RWPE1 (cell line): Measurements from ENCODE around the gene LMCD1.

Source experiments
- CTCF ChIA-PET: fragments of 350-600 bp; sonication (Branson Sonifier 250); formaldehyde crosslinking; extraction: SDS; loops from one replicate; lab custom pipeline; 2021; lab: Yijun Ruan, JAX
- POLR2A ChIA-PET: fragments of 400-600 bp; formaldehyde crosslinking; extraction: SDS; loops from one replicate; lab custom pipeline; 2020; ENCODE audit warnings: antibody characterized with exemption; ENCODE audit not compliant: low non-redundant PET; lab: Yijun Ruan, JAX
- DNase-seq: peaks from one replicate; pipeline ENCODE4 v3.0.0; 2012; ENCODE audit warnings: low spot score
- H3K27ac ChIP-seq: fragments of 450-650 bp; 2 replicates; pipeline ENCODE4 v1.5.1; 2017
- TF ChIP-seq, protein P1 (sequence below): fragments of 450-650 bp; conservative IDR thresholded peaks from 2 replicates; pipeline ENCODE4 v1.5.1; 2017; ENCODE audit warnings: low read depth, mild to moderate bottlenecking

The LMCD1 gene

DNA sequence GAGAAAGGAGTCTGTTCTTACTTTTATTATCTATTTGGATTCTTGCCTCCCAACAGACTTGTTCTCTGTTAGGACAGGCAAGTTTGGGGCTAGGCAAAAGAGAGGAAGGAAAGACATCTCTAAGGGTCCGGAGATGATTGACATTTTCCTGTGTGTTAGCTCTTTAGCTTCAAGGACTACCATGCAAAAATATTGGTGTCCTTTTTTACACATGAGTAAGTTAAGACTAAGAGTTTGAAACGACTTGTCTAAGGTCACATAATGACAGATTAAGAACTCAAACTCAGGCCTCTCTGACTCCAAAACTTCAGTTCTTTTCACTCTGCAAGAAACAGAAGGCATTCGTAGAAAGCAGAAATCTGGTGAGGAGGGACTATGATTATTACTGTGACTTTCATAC lies 5.9 kb downstream of the LMCD1 start:
- DNase-seq, result no peak
- TF ChIP-seq, protein P1, sequence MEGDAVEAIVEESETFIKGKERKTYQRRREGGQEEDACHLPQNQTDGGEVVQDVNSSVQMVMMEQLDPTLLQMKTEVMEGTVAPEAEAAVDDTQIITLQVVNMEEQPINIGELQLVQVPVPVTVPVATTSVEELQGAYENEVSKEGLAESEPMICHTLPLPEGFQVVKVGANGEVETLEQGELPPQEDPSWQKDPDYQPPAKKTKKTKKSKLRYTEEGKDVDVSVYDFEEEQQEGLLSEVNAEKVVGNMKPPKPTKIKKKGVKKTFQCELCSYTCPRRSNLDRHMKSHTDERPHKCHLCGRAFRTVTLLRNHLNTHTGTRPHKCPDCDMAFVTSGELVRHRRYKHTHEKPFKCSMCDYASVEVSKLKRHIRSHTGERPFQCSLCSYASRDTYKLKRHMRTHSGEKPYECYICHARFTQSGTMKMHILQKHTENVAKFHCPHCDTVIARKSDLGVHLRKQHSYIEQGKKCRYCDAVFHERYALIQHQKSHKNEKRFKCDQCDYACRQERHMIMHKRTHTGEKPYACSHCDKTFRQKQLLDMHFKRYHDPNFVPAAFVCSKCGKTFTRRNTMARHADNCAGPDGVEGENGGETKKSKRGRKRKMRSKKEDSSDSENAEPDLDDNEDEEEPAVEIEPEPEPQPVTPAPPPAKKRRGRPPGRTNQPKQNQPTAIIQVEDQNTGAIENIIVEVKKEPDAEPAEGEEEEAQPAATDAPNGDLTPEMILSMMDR, result no peak
- no peak overlapping the region for H3K27ac ChIP-seq
- ChIA-PET CTCF (no interaction called here), POLR2A (no interaction called here)

DNA sequence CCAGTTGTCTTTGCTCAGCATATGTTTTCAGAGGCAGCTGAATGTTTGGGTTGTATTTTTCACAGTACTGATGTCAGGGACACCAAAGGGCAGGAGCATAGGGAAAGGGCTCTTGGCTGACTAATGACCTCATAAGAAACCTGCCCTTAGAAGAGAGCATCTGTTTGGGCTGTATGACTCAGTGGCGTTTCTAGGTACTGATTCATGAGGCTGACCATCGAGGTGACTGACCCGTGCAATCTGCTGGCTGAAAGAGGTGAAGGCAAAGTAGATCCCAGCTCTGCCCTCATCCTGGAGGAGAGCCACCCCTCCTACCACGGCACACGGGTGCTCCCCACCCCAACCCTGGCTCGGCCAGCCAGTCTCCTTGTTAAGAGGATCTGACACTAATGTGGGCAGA lies 8.3 kb downstream of the LMCD1 start:
- no peak for DNase-seq
- TF ChIP-seq, protein P1, result no peak
- H3K27ac ChIP-seq, result no peak overlapping the region
- CTCF ChIA-PET, result no interaction called here
- POLR2A ChIA-PET, result no interaction called here

DNA sequence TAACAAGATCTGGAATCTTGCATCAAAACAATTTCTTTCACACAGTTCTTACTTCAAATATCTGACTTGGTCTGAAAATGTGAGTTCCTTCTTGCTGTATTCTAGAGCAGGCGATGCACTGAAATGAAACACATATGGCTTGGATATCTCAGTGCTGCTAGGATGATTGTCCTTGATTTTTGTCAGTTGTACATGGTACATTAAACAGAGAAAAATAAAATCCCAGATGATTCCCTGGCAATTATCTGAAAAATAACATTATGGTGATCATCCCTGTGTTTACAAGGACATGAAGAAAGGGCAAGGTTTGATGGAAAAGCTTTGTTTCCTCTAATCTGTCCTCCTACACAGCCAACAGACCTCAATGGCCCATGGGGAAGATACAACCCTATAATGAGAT lies 10.6 kb downstream of the LMCD1 start:
- ChIA-PET CTCF (no interaction called here), POLR2A (no interaction called here)
- TF ChIP-seq, protein P1, result no peak
- no peak overlapping the region for H3K27ac ChIP-seq
- DNase-seq, result no peak

DNA sequence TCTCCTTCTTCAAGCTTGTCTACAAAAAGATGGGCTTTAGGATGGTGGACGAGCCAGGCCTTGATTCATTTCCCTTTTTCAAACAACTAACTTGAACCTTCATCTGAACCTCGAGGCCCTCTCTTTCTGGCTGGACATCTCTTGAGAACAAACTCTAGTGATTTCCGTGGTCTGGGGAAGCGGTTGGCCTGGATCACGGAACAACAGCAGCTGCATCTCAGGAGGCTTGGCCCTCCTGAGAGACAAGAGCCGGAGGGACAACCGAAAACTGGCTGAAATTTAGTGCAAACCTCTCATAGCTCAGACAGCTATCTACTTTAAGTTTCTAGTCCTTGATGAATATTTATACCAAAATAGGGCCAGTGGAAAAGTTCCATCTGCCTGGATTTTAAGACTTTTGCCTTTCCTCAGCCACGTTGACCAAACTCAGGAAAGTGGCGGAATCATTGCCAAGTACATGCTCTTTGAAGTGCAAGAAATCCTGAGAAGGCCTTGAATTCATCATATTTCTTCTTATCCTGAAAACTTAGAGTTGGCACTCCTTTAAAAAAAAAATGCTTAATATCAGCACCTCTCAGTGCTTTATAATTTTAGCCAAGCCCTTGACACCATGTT lies 14.5 kb downstream of the LMCD1 start:
- TF ChIP-seq, protein P1, result no peak
- no peak for DNase-seq
- ChIA-PET POLR2A (no interaction called here), CTCF (no interaction called here)
- H3K27ac ChIP-seq, result no peak overlapping the region

DNA sequence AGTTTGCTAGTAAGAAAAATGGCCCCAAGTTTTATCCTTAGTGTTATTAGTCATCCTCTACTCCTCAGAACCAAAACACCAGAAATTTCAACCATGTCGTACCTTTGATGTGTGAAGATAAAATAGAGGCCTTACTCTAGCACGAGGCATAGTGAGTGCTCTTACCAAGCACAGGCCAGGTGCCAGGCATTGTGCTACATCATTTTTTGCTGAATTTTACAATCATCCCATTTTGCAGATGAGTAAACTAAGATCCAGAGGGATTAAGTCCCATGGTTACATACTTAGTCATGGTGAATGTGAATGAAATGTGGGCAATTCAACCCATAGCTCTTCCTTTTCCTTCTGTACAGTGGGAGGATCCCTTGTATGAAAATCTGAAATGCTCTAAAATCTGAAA lies 15.2 kb downstream of the LMCD1 start:
- no peak for DNase-seq
- H3K27ac ChIP-seq, result no peak overlapping the region
- TF ChIP-seq, protein P1, result no peak
- ChIA-PET POLR2A (no interaction called here), CTCF (no interaction called here)

DNA sequence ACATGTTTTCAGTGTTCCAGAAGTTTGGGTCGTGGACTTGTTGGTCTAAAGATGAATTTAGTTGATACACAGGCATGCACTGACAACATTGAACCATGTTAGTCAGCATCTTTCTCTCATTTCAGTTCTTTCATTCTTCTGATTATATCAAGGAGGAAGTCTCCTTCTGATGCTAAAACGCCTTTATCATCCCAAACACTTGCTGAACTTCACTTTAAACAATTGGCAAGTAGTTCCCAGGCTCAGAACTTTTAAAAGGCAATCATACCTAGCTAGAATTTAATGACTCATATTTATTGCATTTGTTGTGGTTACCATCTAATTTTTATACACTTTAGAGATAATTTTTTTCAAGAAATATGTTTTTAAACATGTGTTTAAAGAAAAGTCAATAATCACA lies 15.9 kb downstream of the LMCD1 start:
- CTCF ChIA-PET, result no interaction called here
- DNase-seq, result no peak

More for the DNA sequence above, 15.9 kb downstream of the LMCD1 start:
- TF ChIP-seq, protein P1, result no peak
- no peak overlapping the region for H3K27ac ChIP-seq
- POLR2A ChIA-PET, result no interaction called here
